MCF 10A (cell line): ENCODE measurements around the gene PKNOX2. TPM values are rescaled to one million over a fixed set of nuclear protein-coding genes. Genes with fewer than 3 reads are reported as not detected.

Source experiments
- BruUV-seq: library from RNA; stranded (reverse); fragments of 400-500 nt; replicated peaks from 2 replicates; lab custom pipeline; 2021; lab: Mats Ljungman, UMichigan
- CTCF ChIA-PET: fragments of 300-600 bp; sonication (Branson Sonifier 250); formaldehyde crosslinking; extraction: SDS; loops from one replicate; lab custom pipeline; 2021; ENCODE audit warnings: antibody characterized with exemption, inconsistent platforms; lab: Yijun Ruan, JAX
- POLR2A ChIA-PET: fragments of 300-600, 350-650 bp; sonication (Branson Sonifier 250); formaldehyde crosslinking; extraction: SDS; loops from one replicate; lab custom pipeline; 2020; ENCODE audit warnings: antibody characterized with exemption, inconsistent platforms; lab: Yijun Ruan, JAX
- DNase-seq: peaks from one replicate; pipeline ENCODE4 v3.0.0-alpha.2; 2018; ENCODE audit not compliant: unreplicated experiment
- H3K27ac Mint-ChIP-seq: one replicate; pipeline ENCODE4 v1.8.0; 2022; ENCODE audit warnings: mild to moderate bottlenecking, low read depth, mixed read lengths; ENCODE audit not compliant: unreplicated experiment
- H3K27me3 Mint-ChIP-seq: one replicate; pipeline ENCODE4 v1.8.0; 2022; ENCODE audit warnings: mixed read lengths; ENCODE audit not compliant: insufficient read depth, unreplicated experiment
- H3K36me3 Mint-ChIP-seq: one replicate; pipeline ENCODE4 v1.8.0; 2022; ENCODE audit warnings: mild to moderate bottlenecking, moderate library complexity, mixed read lengths; ENCODE audit not compliant: insufficient read depth, unreplicated experiment
- H3K4me1 Mint-ChIP-seq: one replicate; pipeline ENCODE4 v1.8.0; 2022; ENCODE audit warnings: mixed read lengths; ENCODE audit not compliant: insufficient read depth, unreplicated experiment
- H3K4me3 Mint-ChIP-seq: one replicate; pipeline ENCODE4 v1.8.0; 2022; ENCODE audit warnings: mild to moderate bottlenecking, moderate library complexity, mixed read lengths; ENCODE audit not compliant: unreplicated experiment
- H3K9me3 Mint-ChIP-seq: one replicate; pipeline ENCODE4 v1.8.0; 2022; ENCODE audit warnings: mixed read lengths; ENCODE audit not compliant: unreplicated experiment
- CTCF ChIP-seq: fragments of 200-600 bp; IDR thresholded peaks from one replicate; pipeline ENCODE4 v1.8.0; 2022; ENCODE audit warnings: antibody characterized with exemption, mild to moderate bottlenecking; ENCODE audit not compliant: unreplicated experiment
- intact Hi-C: fragments of 100-400 bp; cut with micrococcal nuclease; formaldehyde crosslinking; loops from 2 replicates; pipeline ENCODE4 v1.14.1; 2022
- total RNA-seq: library from RNA; stranded (reverse); gene quantifications from 2 replicates; pipeline ENCODE4 v1.2.3, GENCODE V29; 2022

PKNOX2 gene
- total RNA-seq, 1 experiment from 2014 or later: not detected

- no peak overlapping the region for H3K27ac Mint-ChIP-seq
- no peaks in the 10 kb centered on the region for H3K36me3 Mint-ChIP-seq
- POLR2A ChIA-PET: no interaction called here
- intact Hi-C loops: no loop called here
- CTCF ChIA-PET: interaction anchor here (0.9 to 1.6 kb wide), 3 partner anchors 8 to 18 kb away, joined by 3 to 4 read pairs (median 4); partner anchors contain the start of gene PKNOX2
- H3K27me3 Mint-ChIP-seq: peaks cover 79% of the 10 kb centered on the region
- H3K4me1 Mint-ChIP-seq: no peaks in the 10 kb centered on the region
- no peak for DNase-seq
- TF ChIP-seq CTCF: no peak
- H3K9me3 Mint-ChIP-seq: no peaks in the 10 kb centered on the region
- BruUV-seq: no TSS peak
- H3K4me3 Mint-ChIP-seq: no peak overlapping the region
Measured at GRCh38 chr11:125182573-125182972, 18.0 kb downstream of the PKNOX2 start.

GRCh38 chr11:125183641-125184040, 19.1 kb downstream of the PKNOX2 start:
- Mint-ChIP-seq H3K27me3 (peaks cover 83% of the 10 kb centered on the region), H3K4me3 (no peak overlapping the region), H3K4me1 (no peaks in the 10 kb centered on the region), H3K27ac (no peak overlapping the region), H3K36me3 (no peaks in the 10 kb centered on the region), H3K9me3 (no peaks in the 10 kb centered on the region)
- BruUV-seq: no TSS peak
- no peak for TF ChIP-seq CTCF
- ChIA-PET POLR2A (interaction anchor here (0.7 kb wide), 1 partner anchor 76 kb away, joined by 3 read pairs; no protein-coding TSS in a partner anchor), CTCF (interaction anchor here (0.5 to 0.6 kb wide), 2 partner anchors 161 to 270 kb away, joined by 3 read pairs; no protein-coding TSS in a partner anchor)
- DNase-seq: no peak
- intact Hi-C loops: no loop called here

- H3K27ac Mint-ChIP-seq: no peak overlapping the region
- ChIA-PET POLR2A (interaction anchor here (0.7 kb wide), 1 partner anchor 20 kb away, joined by 3 read pairs; no protein-coding TSS in a partner anchor), CTCF (interaction anchor here (0.6 to 1.3 kb wide), 4 partner anchors 20 to 991 kb away, joined by 3 read pairs; no protein-coding TSS in a partner anchor)
- H3K4me3 Mint-ChIP-seq: no peak overlapping the region
- intact Hi-C loops: no loop called here
- no peak for TF ChIP-seq CTCF
- H3K36me3 Mint-ChIP-seq: no peaks in the 10 kb centered on the region
- peaks cover 82% of the 10 kb centered on the region for H3K27me3 Mint-ChIP-seq
- H3K4me1 Mint-ChIP-seq: no peaks in the 10 kb centered on the region
- no TSS peak for BruUV-seq
- H3K9me3 Mint-ChIP-seq: no peaks in the 10 kb centered on the region
- no peak for DNase-seq
Measured at GRCh38 chr11:125188021-125188420, 23.5 kb downstream of the PKNOX2 start.

- intact Hi-C loops: no loop called here
- BruUV-seq: no TSS peak
- POLR2A ChIA-PET: interaction anchor here (0.7 kb wide), 1 partner anchor 92 kb away, joined by 4 read pairs; no protein-coding TSS in a partner anchor
- no peak for DNase-seq
- Mint-ChIP-seq H3K4me3 (no peak overlapping the region), H3K36me3 (no peaks in the 10 kb centered on the region), H3K27me3 (peaks cover 67% of the 10 kb centered on the region), H3K9me3 (no peaks in the 10 kb centered on the region), H3K27ac (no peak overlapping the region), H3K4me1 (no peaks in the 10 kb centered on the region)
- CTCF ChIA-PET: interaction anchor here (0.6 to 0.7 kb wide), 2 partner anchors 25 to 58 kb away, joined by 3 read pairs; no protein-coding TSS in a partner anchor
- no peak for TF ChIP-seq CTCF
Measured at GRCh38 chr11:125190566-125190965, 26.0 kb downstream of the PKNOX2 start.
